Breast epithelium (tissue), 4 donors: ENCODE data around the gene STEAP1B. TPM values are rescaled to one million over a fixed set of nuclear protein-coding genes. Genes with fewer than 3 reads are reported as not detected.
"Not testable (repeated sequence)": the region's sequence is repeated elsewhere in the genome, so short reads cannot be mapped to it uniquely, and the experiment has no call there.

ENCODE experiments used
- DNase-seq, 2 donors: peaks; one replicate each; pipeline ENCODE4 v3.0.0-alpha.2; 2019; ENCODE audit warnings: low spot score in 2 of 2
- H3K27ac ChIP-seq, 2 donors: fragments of 200-600 bp; sonication (generic) in 1 of 2; one replicate each; pipeline ENCODE4 v1.5.1; 2016 to 2019; ENCODE audit warnings: mild to moderate bottlenecking in 1 of 2
- H3K27me3 ChIP-seq, 2 donors: fragments of 200-600 bp; sonication (generic) in 1 of 2; one replicate each; pipeline versions ENCODE4 v1.5.1 to v1.6.0; 2017 to 2019; ENCODE audit warnings: control low read depth in 1 of 2, mild to moderate bottlenecking in 1 of 2
- H3K36me3 ChIP-seq: fragments of 200-600 bp; one replicate; pipeline ENCODE4 v1.5.1; 2019
- H3K4me1 ChIP-seq, 2 donors: fragments of 200-600 bp; sonication (generic); one replicate each; pipeline ENCODE4 v1.5.1; 2016 to 2019; ENCODE audit warnings: control low read depth in 1 of 2
- H3K4me3 ChIP-seq, 3 donors: fragments of 200-600 bp; sonication (generic); 1 replicate in 2 of 3; 2 replicates in 1 of 3; pipeline ENCODE4 v1.5.1; 2016 to 2019; ENCODE audit warnings: mild to moderate bottlenecking in 3 of 3, moderate library complexity in 2 of 3
- H3K9me3 ChIP-seq, 2 donors: fragments of 200-600 bp; sonication (generic) in 1 of 2; one replicate each; pipeline ENCODE4 v1.5.1; 2016 to 2019; ENCODE audit warnings: control low read depth in 1 of 2
- POLR2A ChIP-seq: fragments of 450-650 bp; IDR thresholded peaks from one replicate; pipeline ENCODE4 v1.6.1; 2016; ENCODE audit warnings: antibody characterized with exemption, mild to moderate bottlenecking, moderate library complexity
- POLR2AphosphoS5 ChIP-seq, 3 donors: sonication (generic); formaldehyde crosslinking; IDR thresholded peaks; one replicate each; pipeline ENCODE4 v1.6.1; 2017; ENCODE audit warnings: antibody characterized with exemption in 3 of 3
- intact Hi-C: fragments of 100-400 bp; cut with DNase I; formaldehyde crosslinking; loops from one replicate; pipeline ENCODE4 v1.15.1; 2023; ENCODE audit warnings: low total_unique reads
- total RNA-seq, 3 donors: library from RNA; depleted of rRNA; stranded (reverse); fragments of >200 nt; gene quantifications; one replicate each; pipeline ENCODE4 v1.1.0, GENCODE V29; 2016
- TF ChIP-seq, protein P1 (sequence below), 3 donors: fragments of 450-650 bp; IDR thresholded peaks; one replicate each; pipeline ENCODE4 v1.5.1; 2016 to 2017; ENCODE audit warnings: antibody characterized with exemption in 3 of 3, mild to moderate bottlenecking in 3 of 3, moderate library complexity in 3 of 3

The STEAP1B gene
- total RNA-seq, 3 donors from 2014 or later: 0.32 to 1.0 (median 0.66) TPM

DNA sequence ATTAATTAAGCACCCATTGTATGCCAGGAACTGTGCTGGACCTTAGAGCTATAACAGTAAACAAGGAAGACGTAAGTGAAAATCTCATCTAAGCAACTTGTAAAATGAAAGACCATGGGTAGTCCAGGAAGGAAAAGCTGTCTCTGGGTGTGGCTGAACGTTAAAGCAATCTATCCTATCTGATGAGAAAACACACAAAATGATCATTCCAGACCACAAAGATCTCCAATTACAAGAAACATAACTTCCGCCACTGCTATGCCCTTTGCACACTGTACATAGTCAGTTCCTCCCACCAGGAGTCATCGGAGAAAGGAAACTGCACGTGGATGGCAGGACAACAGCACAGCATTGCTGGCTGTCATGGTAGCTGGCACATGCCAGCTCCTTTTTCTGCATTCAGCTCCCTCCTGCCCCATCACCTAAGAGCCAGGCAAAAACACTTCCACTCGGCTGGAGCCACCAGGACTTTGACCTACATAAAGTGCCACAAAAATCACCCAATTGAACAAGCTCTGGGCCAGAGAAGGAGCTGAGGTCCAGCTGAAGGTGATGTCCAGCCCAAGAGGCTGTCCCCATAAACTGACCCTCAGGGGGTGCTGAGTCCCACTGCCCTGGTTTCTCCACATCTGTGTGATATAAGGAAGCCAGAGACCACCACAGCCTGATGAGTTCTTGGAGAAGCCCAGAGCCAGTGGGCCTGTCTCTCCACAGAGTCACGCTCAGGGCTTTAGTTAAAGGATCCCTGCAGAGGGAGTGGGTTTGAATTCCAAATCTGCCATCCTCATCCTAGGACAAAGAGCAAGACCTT, 56.4 kb downstream of the STEAP1B start:
- TF ChIP-seq POLR2AphosphoS5 (IDR thresholded peaks at IDR 0.05) (peak in 1 of 3 donors; percentile 31), POLR2A (no peak)
- H3K27ac ChIP-seq: peak overlapping the region; percentile 85 to 90
- no peak overlapping the region for H3K4me3 ChIP-seq
- no peaks in the 10 kb centered on the region for H3K9me3 ChIP-seq
- no peak for DNase-seq
- peaks cover 4 to 21% of the 10 kb centered on the region in 2 donors for H3K4me1 ChIP-seq
- no peaks in the 10 kb centered on the region for H3K36me3 ChIP-seq
- no peaks in the 10 kb centered on the region for H3K27me3 ChIP-seq
- intact Hi-C loops: no loop called here

- intact Hi-C loops: no loop called here
- H3K36me3 ChIP-seq: no peaks in the 10 kb centered on the region
- H3K4me1 ChIP-seq: peaks cover 4 to 21% of the 10 kb centered on the region in 2 donors
- no peaks in the 10 kb centered on the region for H3K9me3 ChIP-seq
- no peak for DNase-seq
- TF ChIP-seq, protein P1, sequence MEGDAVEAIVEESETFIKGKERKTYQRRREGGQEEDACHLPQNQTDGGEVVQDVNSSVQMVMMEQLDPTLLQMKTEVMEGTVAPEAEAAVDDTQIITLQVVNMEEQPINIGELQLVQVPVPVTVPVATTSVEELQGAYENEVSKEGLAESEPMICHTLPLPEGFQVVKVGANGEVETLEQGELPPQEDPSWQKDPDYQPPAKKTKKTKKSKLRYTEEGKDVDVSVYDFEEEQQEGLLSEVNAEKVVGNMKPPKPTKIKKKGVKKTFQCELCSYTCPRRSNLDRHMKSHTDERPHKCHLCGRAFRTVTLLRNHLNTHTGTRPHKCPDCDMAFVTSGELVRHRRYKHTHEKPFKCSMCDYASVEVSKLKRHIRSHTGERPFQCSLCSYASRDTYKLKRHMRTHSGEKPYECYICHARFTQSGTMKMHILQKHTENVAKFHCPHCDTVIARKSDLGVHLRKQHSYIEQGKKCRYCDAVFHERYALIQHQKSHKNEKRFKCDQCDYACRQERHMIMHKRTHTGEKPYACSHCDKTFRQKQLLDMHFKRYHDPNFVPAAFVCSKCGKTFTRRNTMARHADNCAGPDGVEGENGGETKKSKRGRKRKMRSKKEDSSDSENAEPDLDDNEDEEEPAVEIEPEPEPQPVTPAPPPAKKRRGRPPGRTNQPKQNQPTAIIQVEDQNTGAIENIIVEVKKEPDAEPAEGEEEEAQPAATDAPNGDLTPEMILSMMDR (IDR thresholded peaks at IDR 0.05): no peak
- no peak for TF ChIP-seq POLR2A
- H3K4me3 ChIP-seq: no peak overlapping the region
- H3K27me3 ChIP-seq: no peaks in the 10 kb centered on the region
- H3K27ac ChIP-seq: peak overlapping the region; percentile 85 to 90
Measured at GRCh38 chr7:22442882-22443369, 57.1 kb downstream of the STEAP1B start.

DNA sequence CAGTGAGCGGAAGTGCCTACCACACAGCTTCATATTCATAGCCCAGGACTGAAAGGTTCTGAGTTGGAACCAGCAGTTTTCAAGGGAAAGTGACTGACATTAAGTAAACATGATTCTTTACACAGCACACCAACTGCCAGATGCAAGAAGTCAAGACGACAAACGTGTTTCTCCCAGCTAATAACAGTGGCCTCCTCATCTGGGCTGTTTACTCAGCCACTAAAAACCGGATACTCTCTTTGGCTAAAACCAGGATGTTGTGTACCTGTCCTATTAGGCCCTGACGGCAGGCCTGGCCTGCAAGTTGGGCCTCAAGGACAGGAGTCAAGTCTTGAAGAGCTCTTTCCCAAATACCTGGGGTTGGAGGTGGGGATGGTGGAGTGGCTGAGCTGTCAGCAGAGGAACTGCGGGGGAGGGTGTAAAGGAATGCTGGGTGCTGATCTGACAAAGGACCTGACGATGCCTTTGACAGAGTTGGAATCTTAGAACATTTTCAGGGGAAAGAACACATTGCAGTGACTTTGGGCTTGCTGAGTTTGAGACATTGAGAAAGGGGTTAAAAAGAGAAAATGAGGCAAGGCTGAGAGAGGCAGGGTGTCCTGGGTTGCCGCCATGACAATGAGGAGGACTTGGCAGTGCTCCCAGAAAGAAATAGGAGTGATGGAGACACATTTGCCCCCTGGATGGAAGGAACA, 57.7 kb downstream of the STEAP1B start:
- intact Hi-C loops: no loop called here
- Histone ChIP-seq H3K9me3 (no peaks in the 10 kb centered on the region), H3K36me3 (no peaks in the 10 kb centered on the region), H3K4me1 (peaks cover 4 to 21% of the 10 kb centered on the region in 2 donors), H3K27ac (peak overlapping the region; percentile 85 to 90), H3K27me3 (no peaks in the 10 kb centered on the region), H3K4me3 (no peak overlapping the region)
- DNase-seq: no peak
- TF ChIP-seq POLR2AphosphoS5 (IDR thresholded peaks at IDR 0.05) (no peak), POLR2A (no peak)
- TF ChIP-seq, protein P1 (IDR thresholded peaks at IDR 0.05): no peak

DNA sequence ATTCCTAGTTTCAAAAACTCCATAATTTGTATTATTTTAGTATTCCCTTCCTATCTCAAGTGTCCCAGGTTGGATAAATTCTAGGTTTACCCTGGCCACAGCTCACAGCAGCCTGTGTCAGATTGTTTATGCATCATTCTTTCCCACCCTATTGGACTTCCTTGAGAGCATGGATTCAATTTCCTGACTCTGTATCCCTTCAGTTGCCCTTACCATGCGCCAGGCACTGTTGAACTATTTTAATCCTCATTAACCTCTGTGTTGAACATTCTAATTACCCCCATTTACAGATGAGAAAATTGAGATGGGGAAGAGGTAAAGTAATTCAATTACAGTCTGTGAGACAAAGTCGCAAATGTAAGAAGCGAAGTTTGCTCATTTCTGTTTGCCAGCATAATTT, 58.8 kb downstream of the STEAP1B start:
- no peaks in the 10 kb centered on the region for H3K9me3 ChIP-seq
- H3K27me3 ChIP-seq: no peaks in the 10 kb centered on the region
- TF ChIP-seq, protein P1 (IDR thresholded peaks at IDR 0.05): no peak
- no peak for TF ChIP-seq POLR2A
- peak overlapping the region; percentile 85 to 90 for H3K27ac ChIP-seq
- no peaks in the 10 kb centered on the region for H3K36me3 ChIP-seq
- no peak for DNase-seq
- no peak overlapping the region for H3K4me3 ChIP-seq
- peaks cover 4 to 21% of the 10 kb centered on the region in 2 donors for H3K4me1 ChIP-seq
- intact Hi-C loops: no loop called here

- no peak overlapping the region for H3K27ac ChIP-seq
- DNase-seq: no peak
- H3K36me3 ChIP-seq: no peaks in the 10 kb centered on the region
- H3K4me3 ChIP-seq: no peak overlapping the region
- no peaks in the 10 kb centered on the region for H3K9me3 ChIP-seq
- peaks cover 4 to 18% of the 10 kb centered on the region in 2 donors for H3K4me1 ChIP-seq
- no peaks in the 10 kb centered on the region for H3K27me3 ChIP-seq
- TF ChIP-seq POLR2A (no peak), POLR2AphosphoS5 (IDR thresholded peaks at IDR 0.05) (no peak)
- TF ChIP-seq, protein P1 (IDR thresholded peaks at IDR 0.05): no peak
- intact Hi-C loops: no loop called here
Measured at GRCh38 chr7:22438994-22439393, 61.0 kb downstream of the STEAP1B start.

DNA sequence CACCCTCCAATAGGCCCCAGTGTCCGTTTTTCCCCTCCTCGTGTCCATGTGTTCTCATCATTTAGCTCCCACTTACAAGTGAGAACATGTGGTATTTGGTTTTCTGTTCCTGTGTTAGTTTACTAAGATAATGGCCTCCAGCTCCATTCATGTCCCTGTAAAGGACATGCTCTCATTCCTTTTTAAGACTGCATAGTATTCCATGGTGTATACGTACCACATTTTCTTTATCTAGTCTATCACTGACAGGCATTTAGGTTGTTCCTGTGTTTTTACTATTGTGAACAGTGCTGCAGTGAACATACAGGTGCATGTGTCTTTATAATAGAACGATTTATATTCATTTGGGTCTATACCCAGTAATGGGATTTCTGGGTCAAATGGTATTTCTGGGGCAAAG, 63.4 kb downstream of the STEAP1B start:
- DNase-seq, H3K9me3 ChIP-seq, H3K4me3 ChIP-seq, intact Hi-C loops, H3K36me3 ChIP-seq, H3K27ac ChIP-seq, H3K27me3 ChIP-seq: not testable (repeated sequence)
- peaks cover 0 to 11% of the 10 kb centered on the region in 2 donors for H3K4me1 ChIP-seq
